ENCODE measurements around the gene ANK3. TPM values are rescaled to one million over a fixed set of nuclear protein-coding genes. Genes with fewer than 3 reads are reported as not detected.

ANK3 gene
- total and polyA plus RNA-seq, 2 experiments from 2014 or later: 46.5 to 85.2 TPM

DNA sequence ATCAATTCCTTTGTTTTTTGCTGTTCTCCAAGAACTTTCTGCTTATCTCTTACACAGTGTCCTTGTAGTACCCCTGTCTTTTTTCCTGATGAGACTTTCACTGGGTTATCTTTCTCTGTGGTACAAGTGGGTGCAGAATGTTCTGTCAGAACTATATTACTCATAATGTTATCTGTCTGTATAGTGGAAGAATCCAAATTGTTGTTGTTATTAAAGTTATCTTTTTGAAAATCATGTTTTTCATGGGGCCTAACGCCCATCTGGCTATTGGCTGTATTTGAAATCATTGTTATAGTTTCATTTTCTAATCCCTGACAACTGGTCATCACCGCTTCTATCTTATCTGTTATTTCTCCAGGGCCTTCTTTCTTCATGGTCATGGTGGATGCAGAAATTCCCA, 320.4 kb downstream of the ANK3 start:
- H3K27ac ChIP-seq (ENCODE audit: low read depth): no peak overlapping the region
- no peak overlapping the region for H3K4me3 Mint-ChIP-seq
- H3K4me1 Mint-ChIP-seq: no peaks in the 10 kb centered on the region
- no peak for DNase-seq (ENCODE audit: low spot score)
- H3F3A ChIP-seq (replicated peaks; ENCODE audit: low read depth): no peaks in the 10 kb centered on the region
- H3K4me3 ChIP-seq: no peak overlapping the region
- H3K36me3 ChIP-seq (ENCODE audit: insufficient read depth): no peaks in the 10 kb centered on the region
- H2AFZ ChIP-seq: no peak overlapping the region
- no peaks in the 10 kb centered on the region for H3K9me3 Mint-ChIP-seq
- H3K27ac Mint-ChIP-seq: no peak overlapping the region
- H4K20me1 ChIP-seq (replicated peaks; ENCODE audit: insufficient read depth): no peaks in the 10 kb centered on the region
- H3K36me3 Mint-ChIP-seq (ENCODE audit: low read depth): no peaks in the 10 kb centered on the region
- H3K4me1 ChIP-seq (ENCODE audit: insufficient read depth): no peaks in the 10 kb centered on the region
- no peak for TF ChIP-seq EZH2phosphoT487 (IDR thresholded peaks at IDR 0.05; ENCODE audit: unreplicated experiment)
- TF ChIP-seq, protein P1, sequence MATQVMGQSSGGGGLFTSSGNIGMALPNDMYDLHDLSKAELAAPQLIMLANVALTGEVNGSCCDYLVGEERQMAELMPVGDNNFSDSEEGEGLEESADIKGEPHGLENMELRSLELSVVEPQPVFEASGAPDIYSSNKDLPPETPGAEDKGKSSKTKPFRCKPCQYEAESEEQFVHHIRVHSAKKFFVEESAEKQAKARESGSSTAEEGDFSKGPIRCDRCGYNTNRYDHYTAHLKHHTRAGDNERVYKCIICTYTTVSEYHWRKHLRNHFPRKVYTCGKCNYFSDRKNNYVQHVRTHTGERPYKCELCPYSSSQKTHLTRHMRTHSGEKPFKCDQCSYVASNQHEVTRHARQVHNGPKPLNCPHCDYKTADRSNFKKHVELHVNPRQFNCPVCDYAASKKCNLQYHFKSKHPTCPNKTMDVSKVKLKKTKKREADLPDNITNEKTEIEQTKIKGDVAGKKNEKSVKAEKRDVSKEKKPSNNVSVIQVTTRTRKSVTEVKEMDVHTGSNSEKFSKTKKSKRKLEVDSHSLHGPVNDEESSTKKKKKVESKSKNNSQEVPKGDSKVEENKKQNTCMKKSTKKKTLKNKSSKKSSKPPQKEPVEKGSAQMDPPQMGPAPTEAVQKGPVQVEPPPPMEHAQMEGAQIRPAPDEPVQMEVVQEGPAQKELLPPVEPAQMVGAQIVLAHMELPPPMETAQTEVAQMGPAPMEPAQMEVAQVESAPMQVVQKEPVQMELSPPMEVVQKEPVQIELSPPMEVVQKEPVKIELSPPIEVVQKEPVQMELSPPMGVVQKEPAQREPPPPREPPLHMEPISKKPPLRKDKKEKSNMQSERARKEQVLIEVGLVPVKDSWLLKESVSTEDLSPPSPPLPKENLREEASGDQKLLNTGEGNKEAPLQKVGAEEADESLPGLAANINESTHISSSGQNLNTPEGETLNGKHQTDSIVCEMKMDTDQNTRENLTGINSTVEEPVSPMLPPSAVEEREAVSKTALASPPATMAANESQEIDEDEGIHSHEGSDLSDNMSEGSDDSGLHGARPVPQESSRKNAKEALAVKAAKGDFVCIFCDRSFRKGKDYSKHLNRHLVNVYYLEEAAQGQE (IDR thresholded peaks at IDR 0.05; ENCODE audit: unreplicated experiment): no peak
- TF ChIP-seq ZNF114 (CRISPR knock-in tag; IDR thresholded peaks at IDR 0.05): no peak
- TF ChIP-seq, protein P2, sequence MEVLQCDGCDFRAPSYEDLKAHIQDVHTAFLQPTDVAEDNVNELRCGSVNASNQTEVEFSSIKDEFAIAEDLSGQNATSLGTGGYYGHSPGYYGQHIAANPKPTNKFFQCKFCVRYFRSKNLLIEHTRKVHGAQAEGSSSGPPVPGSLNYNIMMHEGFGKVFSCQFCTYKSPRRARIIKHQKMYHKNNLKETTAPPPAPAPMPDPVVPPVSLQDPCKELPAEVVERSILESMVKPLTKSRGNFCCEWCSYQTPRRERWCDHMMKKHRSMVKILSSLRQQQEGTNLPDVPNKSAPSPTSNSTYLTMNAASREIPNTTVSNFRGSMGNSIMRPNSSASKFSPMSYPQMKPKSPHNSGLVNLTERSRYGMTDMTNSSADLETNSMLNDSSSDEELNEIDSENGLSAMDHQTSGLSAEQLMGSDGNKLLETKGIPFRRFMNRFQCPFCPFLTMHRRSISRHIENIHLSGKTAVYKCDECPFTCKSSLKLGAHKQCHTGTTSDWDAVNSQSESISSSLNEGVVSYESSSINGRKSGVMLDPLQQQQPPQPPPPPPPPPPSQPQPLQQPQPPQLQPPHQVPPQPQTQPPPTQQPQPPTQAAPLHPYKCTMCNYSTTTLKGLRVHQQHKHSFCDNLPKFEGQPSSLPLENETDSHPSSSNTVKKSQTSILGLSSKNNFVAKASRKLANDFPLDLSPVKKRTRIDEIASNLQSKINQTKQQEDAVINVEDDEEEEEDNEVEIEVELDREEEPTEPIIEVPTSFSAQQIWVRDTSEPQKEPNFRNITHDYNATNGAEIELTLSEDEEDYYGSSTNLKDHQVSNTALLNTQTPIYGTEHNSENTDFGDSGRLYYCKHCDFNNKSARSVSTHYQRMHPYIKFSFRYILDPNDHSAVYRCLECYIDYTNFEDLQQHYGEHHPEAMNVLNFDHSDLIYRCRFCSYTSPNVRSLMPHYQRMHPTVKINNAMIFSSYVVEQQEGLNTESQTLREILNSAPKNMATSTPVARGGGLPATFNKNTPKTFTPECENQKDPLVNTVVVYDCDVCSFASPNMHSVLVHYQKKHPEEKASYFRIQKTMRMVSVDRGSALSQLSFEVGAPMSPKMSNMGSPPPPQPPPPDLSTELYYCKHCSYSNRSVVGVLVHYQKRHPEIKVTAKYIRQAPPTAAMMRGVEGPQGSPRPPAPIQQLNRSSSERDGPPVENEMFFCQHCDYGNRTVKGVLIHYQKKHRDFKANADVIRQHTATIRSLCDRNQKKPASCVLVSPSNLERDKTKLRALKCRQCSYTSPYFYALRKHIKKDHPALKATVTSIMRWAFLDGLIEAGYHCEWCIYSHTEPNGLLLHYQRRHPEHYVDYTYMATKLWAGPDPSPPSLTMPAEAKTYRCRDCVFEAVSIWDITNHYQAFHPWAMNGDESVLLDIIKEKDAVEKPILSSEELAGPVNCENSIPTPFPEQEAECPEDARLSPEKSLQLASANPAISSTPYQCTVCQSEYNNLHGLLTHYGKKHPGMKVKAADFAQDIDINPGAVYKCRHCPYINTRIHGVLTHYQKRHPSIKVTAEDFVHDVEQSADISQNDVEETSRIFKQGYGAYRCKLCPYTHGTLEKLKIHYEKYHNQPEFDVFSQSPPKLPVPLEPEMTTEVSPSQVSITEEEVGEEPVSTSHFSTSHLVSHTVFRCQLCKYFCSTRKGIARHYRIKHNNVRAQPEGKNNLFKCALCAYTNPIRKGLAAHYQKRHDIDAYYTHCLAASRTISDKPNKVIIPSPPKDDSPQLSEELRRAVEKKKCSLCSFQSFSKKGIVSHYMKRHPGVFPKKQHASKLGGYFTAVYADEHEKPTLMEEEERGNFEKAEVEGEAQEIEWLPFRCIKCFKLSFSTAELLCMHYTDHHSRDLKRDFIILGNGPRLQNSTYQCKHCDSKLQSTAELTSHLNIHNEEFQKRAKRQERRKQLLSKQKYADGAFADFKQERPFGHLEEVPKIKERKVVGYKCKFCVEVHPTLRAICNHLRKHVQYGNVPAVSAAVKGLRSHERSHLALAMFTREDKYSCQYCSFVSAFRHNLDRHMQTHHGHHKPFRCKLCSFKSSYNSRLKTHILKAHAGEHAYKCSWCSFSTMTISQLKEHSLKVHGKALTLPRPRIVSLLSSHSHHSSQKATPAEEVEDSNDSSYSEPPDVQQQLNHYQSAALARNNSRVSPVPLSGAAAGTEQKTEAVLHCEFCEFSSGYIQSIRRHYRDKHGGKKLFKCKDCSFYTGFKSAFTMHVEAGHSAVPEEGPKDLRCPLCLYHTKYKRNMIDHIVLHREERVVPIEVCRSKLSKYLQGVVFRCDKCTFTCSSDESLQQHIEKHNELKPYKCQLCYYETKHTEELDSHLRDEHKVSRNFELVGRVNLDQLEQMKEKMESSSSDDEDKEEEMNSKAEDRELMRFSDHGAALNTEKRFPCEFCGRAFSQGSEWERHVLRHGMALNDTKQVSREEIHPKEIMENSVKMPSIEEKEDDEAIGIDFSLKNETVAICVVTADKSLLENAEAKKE (CRISPR knock-in tag; IDR thresholded peaks at IDR 0.05): no peak
- TF ChIP-seq, protein P3, sequence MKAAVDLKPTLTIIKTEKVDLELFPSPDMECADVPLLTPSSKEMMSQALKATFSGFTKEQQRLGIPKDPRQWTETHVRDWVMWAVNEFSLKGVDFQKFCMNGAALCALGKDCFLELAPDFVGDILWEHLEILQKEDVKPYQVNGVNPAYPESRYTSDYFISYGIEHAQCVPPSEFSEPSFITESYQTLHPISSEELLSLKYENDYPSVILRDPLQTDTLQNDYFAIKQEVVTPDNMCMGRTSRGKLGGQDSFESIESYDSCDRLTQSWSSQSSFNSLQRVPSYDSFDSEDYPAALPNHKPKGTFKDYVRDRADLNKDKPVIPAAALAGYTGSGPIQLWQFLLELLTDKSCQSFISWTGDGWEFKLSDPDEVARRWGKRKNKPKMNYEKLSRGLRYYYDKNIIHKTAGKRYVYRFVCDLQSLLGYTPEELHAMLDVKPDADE (IDR thresholded peaks at IDR 0.05): no peak
- TF ChIP-seq JUNB (IDR thresholded peaks at IDR 0.05; ENCODE audit: unreplicated experiment): no peak
- TF ChIP-seq STAT1 (IDR thresholded peaks at IDR 0.05; ENCODE audit: unreplicated experiment): no peak
- TF ChIP-seq, protein P4, sequence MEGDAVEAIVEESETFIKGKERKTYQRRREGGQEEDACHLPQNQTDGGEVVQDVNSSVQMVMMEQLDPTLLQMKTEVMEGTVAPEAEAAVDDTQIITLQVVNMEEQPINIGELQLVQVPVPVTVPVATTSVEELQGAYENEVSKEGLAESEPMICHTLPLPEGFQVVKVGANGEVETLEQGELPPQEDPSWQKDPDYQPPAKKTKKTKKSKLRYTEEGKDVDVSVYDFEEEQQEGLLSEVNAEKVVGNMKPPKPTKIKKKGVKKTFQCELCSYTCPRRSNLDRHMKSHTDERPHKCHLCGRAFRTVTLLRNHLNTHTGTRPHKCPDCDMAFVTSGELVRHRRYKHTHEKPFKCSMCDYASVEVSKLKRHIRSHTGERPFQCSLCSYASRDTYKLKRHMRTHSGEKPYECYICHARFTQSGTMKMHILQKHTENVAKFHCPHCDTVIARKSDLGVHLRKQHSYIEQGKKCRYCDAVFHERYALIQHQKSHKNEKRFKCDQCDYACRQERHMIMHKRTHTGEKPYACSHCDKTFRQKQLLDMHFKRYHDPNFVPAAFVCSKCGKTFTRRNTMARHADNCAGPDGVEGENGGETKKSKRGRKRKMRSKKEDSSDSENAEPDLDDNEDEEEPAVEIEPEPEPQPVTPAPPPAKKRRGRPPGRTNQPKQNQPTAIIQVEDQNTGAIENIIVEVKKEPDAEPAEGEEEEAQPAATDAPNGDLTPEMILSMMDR (conservative IDR thresholded peaks at IDR 0.05; ENCODE audit: low read depth in 2 of 2): no peak
- no peak for TF ChIP-seq POLR2AphosphoS5 (IDR thresholded peaks at IDR 0.05; ENCODE audit: low read depth)
- TF ChIP-seq EZH2 (IDR thresholded peaks at IDR 0.05; ENCODE audit: low read depth, unreplicated experiment): no peak
- no peak for TF ChIP-seq NANOG (IDR thresholded peaks at IDR 0.05; ENCODE audit: borderline replicate concordance)
- TF ChIP-seq ZNF331 (CRISPR knock-in tag; IDR thresholded peaks at IDR 0.05; ENCODE audit: low read depth): no peak
- no peak for TF ChIP-seq CREB1 (CRISPR knock-in tag; IDR thresholded peaks at IDR 0.05; ENCODE audit: low read depth)
- ATAC-seq: no peak
- no peaks in the 10 kb centered on the region for H3K27me3 ChIP-seq (ENCODE audit: insufficient read depth)
- H3K79me2 ChIP-seq (replicated peaks; ENCODE audit: insufficient read depth): no peaks in the 10 kb centered on the region
- H3K9me2 ChIP-seq (ENCODE audit: insufficient read depth): no peaks in the 10 kb centered on the region
- no peaks in the 10 kb centered on the region for H3K27me3 Mint-ChIP-seq (ENCODE audit: insufficient read depth, low read depth, poor library complexity)
- no peak overlapping the region for H3K4me2 ChIP-seq

Measured in GM23338 (cell line).